Measurements from ENCODE around the gene DNTTIP2.
A peak's percentile ranks its signal among the peaks of the same experiment; 100 is the strongest.
"Not testable (repeated sequence)": the region's sequence is repeated elsewhere in the genome, so short reads cannot be mapped to it uniquely, and the experiment has no call there.

The DNTTIP2 gene

DNA sequence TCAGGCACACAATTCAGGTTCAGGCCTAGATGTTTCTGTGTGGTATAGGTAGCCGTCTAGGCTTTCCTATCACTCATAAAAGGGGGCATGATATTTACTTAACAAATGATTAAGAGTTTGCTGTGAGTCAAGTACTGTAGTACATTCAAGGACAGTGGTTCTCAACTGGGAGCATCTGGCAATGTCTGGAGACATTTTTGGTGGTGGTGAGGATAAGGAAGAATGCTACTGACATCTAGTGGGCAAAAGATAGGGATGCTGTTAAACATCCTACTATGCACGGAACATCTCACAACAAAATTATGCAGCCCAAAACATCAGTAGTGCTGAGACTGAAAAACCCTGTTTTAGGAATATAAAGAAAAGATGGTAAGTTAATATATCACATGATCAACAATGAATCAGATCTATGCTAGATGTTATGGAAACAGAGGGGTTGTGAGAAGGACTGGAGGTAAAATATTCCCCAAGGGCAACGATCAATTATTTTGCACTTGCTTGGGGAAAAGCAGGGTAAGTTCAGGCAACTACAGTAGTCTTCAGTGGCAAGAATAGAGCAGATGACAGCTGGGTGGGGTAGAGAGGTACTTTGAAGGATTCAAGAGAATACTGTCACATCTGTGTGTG lies 4.9 kb downstream of the DNTTIP2 start:
- peak; percentile 15 for DNase-seq

DNA sequence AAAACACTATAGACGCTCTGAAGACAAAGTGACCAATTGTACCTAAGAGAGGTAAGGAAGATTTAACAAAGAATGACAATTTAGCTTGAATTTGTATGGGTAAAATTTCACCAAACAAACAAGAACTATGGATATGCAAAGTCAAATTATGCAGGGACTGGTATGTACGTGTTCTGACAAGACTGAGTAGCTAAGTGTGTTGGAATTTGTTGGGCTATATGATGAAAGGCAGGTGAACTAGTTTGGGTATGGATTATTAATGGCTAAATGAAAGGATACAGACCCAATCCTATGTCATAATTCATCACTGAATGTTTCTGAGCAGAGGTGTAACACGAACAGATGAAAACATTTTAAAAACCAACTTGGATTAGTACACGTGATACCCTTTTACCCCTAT lies 7.6 kb downstream of the DNTTIP2 start:
- DNase-seq = no peak

DNA sequence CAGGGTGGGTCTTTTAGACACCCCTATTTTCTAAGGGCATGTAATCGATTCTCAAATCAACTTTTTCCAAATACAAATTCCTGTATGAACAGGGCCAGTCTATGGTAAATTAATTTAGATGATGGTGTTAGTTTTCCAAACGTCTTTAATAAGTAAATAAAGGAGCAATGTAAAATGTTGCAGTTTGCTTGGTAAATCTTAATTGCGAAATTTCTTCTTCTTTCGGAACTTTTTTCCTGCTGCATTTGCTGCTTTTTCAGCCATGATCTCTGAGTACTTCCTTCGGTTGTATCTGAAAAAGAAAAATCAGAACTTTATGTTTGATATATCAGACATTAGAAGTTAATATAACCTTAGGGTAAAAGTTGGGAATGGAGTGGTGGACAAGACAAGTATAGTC lies 9.4 kb downstream of the DNTTIP2 start:
- DNase-seq = no peak

GRCh38 chr1:93868492-93868891 lies 10.5 kb downstream of the DNTTIP2 start:
- not testable (repeated sequence) for DNase-seq

DNA sequence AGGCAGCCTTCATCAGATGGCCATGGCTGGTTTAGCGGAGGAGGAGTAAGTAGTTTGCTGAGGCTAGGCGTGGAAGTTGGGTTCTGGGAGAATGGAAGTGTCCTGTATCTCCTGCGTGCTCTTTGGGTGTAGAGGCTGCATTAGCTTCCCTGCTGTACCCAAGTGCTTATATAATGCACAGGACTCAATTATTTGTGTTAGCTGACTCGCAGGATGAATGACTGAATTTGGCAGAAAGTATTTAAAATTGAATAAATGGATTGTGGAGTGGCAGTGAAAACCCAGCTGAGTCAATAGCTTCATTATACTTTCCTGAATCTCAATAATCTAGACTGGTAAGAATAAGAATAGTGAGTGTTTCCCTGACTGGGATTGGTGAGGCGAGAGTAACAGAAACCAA lies 13.8 kb downstream of the DNTTIP2 start:
- DNase-seq = no peak

DNA sequence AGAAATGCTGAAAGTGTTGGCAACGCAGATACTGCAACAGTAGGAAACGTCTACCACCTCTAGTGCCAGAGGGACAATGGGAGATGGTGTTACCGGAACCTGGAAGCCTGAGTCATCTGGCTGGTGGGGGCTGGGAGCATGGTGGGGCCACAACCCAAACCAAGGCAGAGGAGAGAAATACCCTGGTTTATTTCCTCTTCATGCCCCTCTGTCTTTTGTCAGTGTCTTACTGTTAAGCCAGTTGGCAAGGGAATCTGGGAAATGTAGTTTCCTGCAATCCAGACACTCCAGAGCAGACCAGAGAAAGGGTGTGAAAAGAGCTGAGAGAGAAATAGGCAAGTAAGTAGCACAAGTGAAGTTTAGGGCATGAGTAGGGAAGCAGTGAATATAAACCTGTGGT lies 14.8 kb downstream of the DNTTIP2 start:
- no peak for DNase-seq

DNA sequence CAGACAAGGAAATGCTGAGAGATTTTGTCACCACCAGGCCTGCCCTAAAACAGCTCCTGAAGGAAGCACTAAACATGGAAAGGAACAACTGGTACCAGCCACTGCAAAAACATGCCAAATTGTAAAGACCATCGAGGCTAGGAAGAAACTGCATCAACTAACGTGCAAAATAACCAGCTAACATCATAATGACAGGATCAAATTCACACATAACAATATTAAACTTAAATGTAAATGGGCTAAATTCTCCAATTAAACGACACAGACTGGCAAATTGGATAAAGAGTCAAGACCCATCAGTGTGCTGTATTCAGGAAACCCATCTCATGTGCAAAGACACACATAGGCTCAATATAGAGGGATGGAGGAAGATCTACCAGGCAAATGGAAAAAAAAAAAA lies 21.4 kb downstream of the DNTTIP2 start:
- not testable (repeated sequence) for DNase-seq

- not testable (repeated sequence) for DNase-seq
These were observed 23.0 kb downstream of the DNTTIP2 start for GRCh38 chr1:93855983-93856382.

- DNase-seq = no peak
These were observed 25.1 kb downstream of the DNTTIP2 start for GRCh38 chr1:93853940-93854339.

DNA sequence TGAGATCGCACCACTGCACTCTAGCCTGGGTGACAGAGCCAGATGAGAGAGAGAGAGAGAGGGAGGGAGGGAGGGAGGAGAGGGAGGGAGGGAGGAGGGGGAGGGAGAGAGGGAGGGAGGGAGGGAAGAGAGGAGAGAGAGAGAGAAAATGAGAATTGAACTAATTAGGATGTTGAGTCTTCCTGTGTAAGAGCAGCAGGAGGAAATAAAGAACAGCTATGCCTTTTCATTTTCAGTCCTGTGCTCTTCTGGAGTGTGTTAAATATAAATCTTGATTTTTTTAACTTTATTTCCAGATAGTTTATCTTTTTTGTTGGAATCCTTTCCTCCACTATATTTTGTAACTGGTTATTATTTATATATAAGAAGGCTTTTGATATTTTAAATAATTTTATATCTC lies 27.1 kb downstream of the DNTTIP2 start:
- DNase-seq = no peak

- no peak for DNase-seq
These were observed 27.7 kb downstream of the DNTTIP2 start for GRCh38 chr1:93851327-93851712.

DNA sequence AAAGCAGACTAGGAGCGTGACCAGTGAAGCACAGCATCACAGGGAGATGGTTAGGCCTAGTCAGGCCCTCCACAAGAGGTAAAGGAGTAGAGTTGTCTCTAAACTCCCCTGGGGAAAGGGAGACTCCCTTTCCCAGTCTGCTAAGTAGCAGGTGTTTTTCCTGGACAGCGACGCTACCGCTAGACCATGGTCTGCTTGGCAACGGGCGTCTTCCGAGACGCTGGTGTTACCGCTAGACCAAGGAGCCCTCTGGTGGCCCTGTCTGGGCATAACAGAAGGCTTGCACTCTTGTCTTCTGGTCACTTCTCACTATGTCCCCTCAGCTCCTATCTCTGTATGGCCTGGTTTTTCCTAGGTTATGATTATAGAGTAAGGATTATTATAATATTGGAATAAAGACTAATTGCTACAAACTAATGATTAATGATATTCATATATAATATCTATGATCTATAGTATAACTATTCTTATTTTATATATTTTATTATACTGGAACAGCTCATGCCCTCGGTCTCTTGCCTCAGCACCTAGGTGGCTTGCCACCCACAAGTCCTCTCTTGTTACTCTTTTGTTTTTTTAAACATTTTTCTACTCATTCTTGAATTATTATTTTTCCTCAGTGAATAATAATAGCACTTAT lies 28.2 kb downstream of the DNTTIP2 start:
- peak; percentile 43 for DNase-seq

- no peak for DNase-seq
These were observed 30.6 kb downstream of the DNTTIP2 start for GRCh38 chr1:93848350-93848883.

DNA sequence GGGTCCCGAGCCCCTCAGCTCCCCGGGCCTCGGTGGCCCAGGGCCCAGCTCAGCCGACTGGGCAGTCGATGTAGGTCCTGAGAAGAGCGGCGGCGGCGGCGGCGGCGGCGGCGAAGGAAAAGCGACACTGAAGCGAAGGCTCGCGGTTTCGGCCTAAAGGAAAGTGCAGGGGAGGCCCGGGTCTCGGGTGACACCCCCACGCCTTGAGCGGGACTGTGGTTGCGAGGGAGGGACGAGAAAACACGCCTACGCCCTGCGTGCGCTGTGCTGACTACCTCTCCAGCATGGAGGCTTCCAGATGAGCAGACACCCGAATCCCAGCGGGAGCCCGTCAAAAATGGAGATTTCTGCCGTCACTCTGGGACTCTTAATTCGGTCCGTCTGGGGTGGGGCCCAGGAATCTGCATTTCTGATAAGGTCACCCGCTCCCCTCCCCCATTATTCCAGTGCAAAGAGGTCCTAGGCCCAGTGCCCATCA lies 31.2 kb downstream of the DNTTIP2 start:
- peak; percentile 73 for DNase-seq

GRCh38 chr1:93846992-93847810 lies 31.8 kb downstream of the DNTTIP2 start:
- peak; percentile 81 for DNase-seq

- peak; percentile 82 for DNase-seq
These were observed 32.6 kb downstream of the DNTTIP2 start for GRCh38 chr1:93846206-93846991.

- no peak for DNase-seq
These were observed 33.3 kb downstream of the DNTTIP2 start for GRCh38 chr1:93845538-93846205.

GRCh38 chr1:93844262-93845045 lies 34.6 kb downstream of the DNTTIP2 start:
- DNase-seq = peak; percentile 72

- DNase-seq = no peak
These were observed 36.1 kb downstream of the DNTTIP2 start for GRCh38 chr1:93842750-93843500.

- DNase-seq = no peak
These were observed 37.2 kb downstream of the DNTTIP2 start for GRCh38 chr1:93841771-93842170.

Data from MV-4-11 (cell line).